K562 (cell line): Measurements from ENCODE around the gene PCSK6. TPM values are rescaled to one million over a fixed set of nuclear protein-coding genes. Genes with fewer than 3 reads are reported as not detected.
A peak's percentile ranks its signal among the peaks of the same experiment; 100 is the strongest.

Source experiments
- ATAC-seq: fragments of 200-7000 bp; cut with Tn5 transposase; 3 replicates; pipeline ENCODE4 v1.9.1; 2020; ENCODE audit warnings: moderate library complexity
- BruUV-seq: library from RNA; stranded (reverse); fragments of 400-500 nt; replicated peaks from 2 replicates; lab custom pipeline; 2021; lab: Mats Ljungman, UMichigan
- CTCF ChIA-PET: fragments of 300-600 bp; formaldehyde crosslinking; extraction: SDS; loops from one replicate; lab custom pipeline; 2021; ENCODE audit warnings: low intra/inter-chr PET ratio; lab: Yijun Ruan, JAX
- POLR2A ChIA-PET: fragments of 300-600, 350-650 bp; sonication (Branson Sonifier 250); formaldehyde crosslinking; extraction: SDS; loops from one replicate; lab custom pipeline; 2021; ENCODE audit warnings: antibody characterized with exemption, inconsistent platforms; lab: Yijun Ruan, JAX
- DNase-seq, 4 experiments: peaks; one replicate each; pipeline versions ENCODE4 v3.0.0 to v3.0.0-alpha.2; 2011 to 2018; ENCODE audit warnings: low spot score in 3 of 4, mixed read lengths in 3 of 4; ENCODE audit errors: extremely low read depth in 1 of 4
- FAIRE-seq: peaks from 2 replicates; lab custom pipeline; 2011; peaks lifted over from hg19 to GRCh38; lab: Jason Lieb, UNC
- H2AFZ ChIP-seq: 2 replicates; pipeline ENCODE4 v1.6.0; 2011; ENCODE audit warnings: low read depth, low read length, control low read depth, inconsistent platforms
- H3K27ac ChIP-seq: fragments of 200-600 bp; 3 replicates; pipeline ENCODE4 v1.8.0; 2011; ENCODE audit warnings: low read depth, mild to moderate bottlenecking, control low read depth, inconsistent platforms, low read length, moderate library complexity, mixed read lengths; ENCODE audit errors: extremely low read depth
- H3K27me3 ChIP-seq, 2 experiments: fragments of 300-600 bp in 1 of 2; 2 replicates in 1 of 2; 3 replicates in 1 of 2; pipeline versions ENCODE4 v1.6.0 to v1.8.0; 2011; ENCODE audit warnings: inconsistent platforms in 2 of 2, low read length in 2 of 2, mild to moderate bottlenecking in 1 of 2, mixed read lengths in 1 of 2, moderate library complexity in 1 of 2; ENCODE audit not compliant: control insufficient read depth in 2 of 2, insufficient read depth in 2 of 2
- H3K36me3 ChIP-seq: fragments of 300-600 bp; 3 replicates; pipeline ENCODE4 v1.8.0; 2011; ENCODE audit warnings: mild to moderate bottlenecking, low read length, inconsistent platforms; ENCODE audit not compliant: control insufficient read depth, insufficient read depth
- H3K4me1 ChIP-seq, 2 experiments: fragments of 200-600 bp in 1 of 2; replicated peaks in 1 of 2; 2 replicates in 1 of 2; 3 replicates in 1 of 2; pipeline versions ENCODE4 v1.5.1 to v1.8.0; 2011; ENCODE audit warnings: inconsistent platforms in 2 of 2, low read length in 2 of 2, mild to moderate bottlenecking in 1 of 2, mixed read lengths in 1 of 2, moderate library complexity in 1 of 2; ENCODE audit not compliant: control insufficient read depth in 2 of 2, insufficient read depth in 2 of 2
- H3K4me2 ChIP-seq: 2 replicates; pipeline ENCODE4 v1.6.1; 2011; ENCODE audit warnings: low read length, control low read depth, inconsistent platforms, mixed read lengths; ENCODE audit not compliant: insufficient read depth
- H3K4me3 ChIP-seq: fragments of 200-600 bp; sonication (generic), shearing (Covaris generic); 2 replicates; pipeline ENCODE4 v1.5.1; 2016; ENCODE audit warnings: control low read depth, inconsistent platforms
- H3K79me2 ChIP-seq: fragments of 200-600 bp; 3 replicates; pipeline ENCODE4 v1.8.0; 2011; ENCODE audit warnings: low read length, inconsistent platforms; ENCODE audit not compliant: control insufficient read depth, insufficient read depth
- H3K9ac ChIP-seq, 2 experiments: 2 replicates each; pipeline versions ENCODE4 v1.6.0 to v1.6.1; 2011; ENCODE audit warnings: low read depth in 2 of 2, low read length in 2 of 2, control low read depth in 1 of 2, inconsistent platforms in 1 of 2, mild to moderate bottlenecking in 1 of 2, mixed read lengths in 1 of 2; ENCODE audit not compliant: insufficient read depth in 1 of 2
- H3K9me1 ChIP-seq: one replicate; pipeline ENCODE4 v1.6.0; 2011; ENCODE audit warnings: inconsistent platforms, mild to moderate bottlenecking, low read length, moderate library complexity; ENCODE audit not compliant: control insufficient read depth, insufficient read depth
- H3K9me3 ChIP-seq: replicated peaks from 2 replicates; pipeline ENCODE4 v1.5.1; 2011; ENCODE audit warnings: low read depth, low read length, inconsistent platforms; ENCODE audit not compliant: control insufficient read depth, insufficient read depth
- H4K20me1 ChIP-seq: replicated peaks from 2 replicates; pipeline ENCODE4 v1.6.1; 2011; ENCODE audit warnings: low read length, inconsistent platforms, mixed read lengths; ENCODE audit not compliant: control insufficient read depth, insufficient read depth
- ADNP ChIP-seq: fragments of 200-800 bp; sonication (Bioruptor generic); IDR thresholded peaks from 2 replicates; pipeline ENCODE4 v1.6.1; 2016; ENCODE audit warnings: missing genetic modification characterization, missing compliant biosample characterization
- ATF7 ChIP-seq: fragments of 450-650 bp; IDR thresholded peaks from 2 replicates; pipeline ENCODE4 v1.7.1; 2014; ENCODE audit warnings: mild to moderate bottlenecking, moderate library complexity
- BHLHE40 ChIP-seq: IDR thresholded peaks from 2 replicates; pipeline ENCODE4 v1.6.1; 2011; ENCODE audit warnings: low read length, improper control_type of control experiment
- BRCA1 ChIP-seq, 2 experiments: fragments of 450-650 bp in 1 of 2; sonication (generic) in 1 of 2; formaldehyde crosslinking in 1 of 2; IDR thresholded peaks; 2 replicates each; pipeline versions ENCODE4 v1.5.0 to v1.6.1; 2017 to 2020; ENCODE audit warnings: mild to moderate bottlenecking in 1 of 2, missing genetic modification reagents in 1 of 2
- E2F4 ChIP-seq: sonication (generic); formaldehyde crosslinking; IDR thresholded peaks from 2 replicates; pipeline ENCODE4 v1.8.0; 2022; ENCODE audit warnings: mild to moderate bottlenecking, low read depth, missing genetic modification reagents
- ELF1 ChIP-seq: fragments of 200-800 bp; sonication (Bioruptor generic); IDR thresholded peaks from 2 replicates; pipeline ENCODE4 v1.6.1; 2016; ENCODE audit warnings: missing genetic modification characterization, missing compliant biosample characterization
- GABPB2 ChIP-seq: fragments of 250-450 bp; sonication (Bioruptor Pico); conservative IDR thresholded peaks from 2 replicates; pipeline ENCODE4 v1.5.1; 2021; ENCODE audit warnings: mild to moderate bottlenecking
- HDAC2 ChIP-seq: fragments of 450-650 bp; IDR thresholded peaks from 2 replicates; pipeline ENCODE4 v1.6.1; 2016; ENCODE audit warnings: mild to moderate bottlenecking
- HDAC8 ChIP-seq: fragments of 450-650 bp; IDR thresholded peaks from 2 replicates; pipeline ENCODE4 v1.6.1; 2016; ENCODE audit warnings: mild to moderate bottlenecking, missing genetic modification characterization, moderate library complexity, missing compliant biosample characterization
- HNRNPLL ChIP-seq: fragments of 200-400 bp; formaldehyde crosslinking; IDR thresholded peaks from 2 replicates; pipeline ENCODE4 v1.6.1; 2017; ENCODE audit warnings: low read length, low read depth, mild to moderate bottlenecking; ENCODE audit not compliant: poor library complexity, severe bottlenecking
- HSF4 ChIP-seq: fragments of 250-450 bp; sonication (Bioruptor Pico); IDR thresholded peaks from 2 replicates; pipeline ENCODE4 v2.1.2; 2022; ENCODE audit warnings: mild to moderate bottlenecking, moderate library complexity, borderline replicate concordance
- KAT2B ChIP-seq: IDR thresholded peaks from one replicate; pipeline ENCODE4 v1.6.1; 2012; ENCODE audit warnings: low read depth, mild to moderate bottlenecking, control low read depth, inconsistent platforms, low read length, moderate library complexity
- MIER1 ChIP-seq: fragments of 450-650 bp; IDR thresholded peaks from 2 replicates; pipeline ENCODE4 v1.6.1; 2016; ENCODE audit warnings: antibody characterized with exemption, mild to moderate bottlenecking, low read depth
- MXI1 ChIP-seq: IDR thresholded peaks from 2 replicates; pipeline ENCODE4 v1.6.1; 2011; ENCODE audit warnings: low read depth, mild to moderate bottlenecking, improper control_type of control experiment, low read length
- NCOA4 ChIP-seq: fragments of 450-650 bp; IDR thresholded peaks from 2 replicates; pipeline ENCODE4 v1.6.1; 2018; ENCODE audit warnings: mild to moderate bottlenecking; ENCODE audit not compliant: partially characterized antibody
- NR4A1 ChIP-seq, 2 experiments: fragments of 250-450 bp in 1 of 2; fragments of 450-650 bp in 1 of 2; sonication (Bioruptor Pico) in 1 of 2; IDR thresholded peaks; 2 replicates each; pipeline versions ENCODE4 v1.4.0 to v1.6.1; 2016 to 2020; ENCODE audit warnings: mild to moderate bottlenecking in 2 of 2, missing compliant biosample characterization in 1 of 2, missing genetic modification characterization in 1 of 2, moderate library complexity in 1 of 2
- POLR2A ChIP-seq: fragments of 450-650 bp; conservative IDR thresholded peaks from 2 replicates; pipeline ENCODE4 v1.6.1; 2016
- POLR2B ChIP-seq: fragments of 450-650 bp; IDR thresholded peaks from 2 replicates; pipeline ENCODE4 v1.6.1; 2018; ENCODE audit warnings: low read depth; ENCODE audit not compliant: partially characterized antibody
- RBM25 ChIP-seq: fragments of 200-400 bp; formaldehyde crosslinking; IDR thresholded peaks from 2 replicates; pipeline ENCODE4 v1.6.1; 2018; ENCODE audit warnings: low read length, low read depth, moderate library complexity; ENCODE audit not compliant: severe bottlenecking
- SMARCA5 ChIP-seq: fragments of 450-650 bp; IDR thresholded peaks from 2 replicates; pipeline ENCODE4 v1.6.1; 2016
- TAF1 ChIP-seq: IDR thresholded peaks from 2 replicates; pipeline ENCODE4 v1.6.1; 2011; ENCODE audit warnings: mild to moderate bottlenecking, low read length, moderate library complexity; ENCODE audit not compliant: insufficient read depth, control insufficient read depth, severe bottlenecking; ENCODE audit errors: extremely low read depth
- THRA ChIP-seq: fragments of 450-650 bp; IDR thresholded peaks from 2 replicates; pipeline ENCODE4 v1.6.1; 2017; ENCODE audit warnings: mild to moderate bottlenecking, moderate library complexity
- ZNF174 ChIP-seq: fragments of 250-450 bp; sonication (Bioruptor Pico); IDR thresholded peaks from 2 replicates; pipeline ENCODE4 v1.4.0; 2020; ENCODE audit warnings: mild to moderate bottlenecking
- ZNF766 ChIP-seq: fragments of 200-800 bp; sonication (Bioruptor generic); conservative IDR thresholded peaks from 2 replicates; pipeline ENCODE4 v1.6.1; 2016; ENCODE audit warnings: missing genetic modification characterization, missing compliant biosample characterization
- WGBS: fragments of 100-300 bp; shearing (Covaris generic); methylation state at CpG from one replicate; pipeline ENCODE4 v1.1.6; 2016; ENCODE audit warnings: low coverage, mixed read lengths; ENCODE audit not compliant: insufficient coverage; ENCODE audit errors: missing lambda C conversion rate; 5-methylcytosine and 5-hydroxymethylcytosine counted together
- in situ Hi-C: fragments of 300-500 bp; cut with MboI; formaldehyde crosslinking; loops from 4 replicates; pipeline ENCODE4 v1.15.0; 2018; ENCODE audit warnings: inconsistent platforms, mixed read lengths
- intact Hi-C: fragments of 100-400 bp; cut with micrococcal nuclease; formaldehyde crosslinking; loops from 2 replicates; pipeline ENCODE4 v1.14.2; 2022
- polyA plus RNA-seq, 8 experiments: library from polyadenylated mRNA; depleted of rRNA in 4 of 8; stranded (reverse) in 5 of 8; unstranded in 3 of 8; fragments of >200 nt; fragmentation: Nextera tagmentation in 2 of 8; fragmentation: Illumina TruSeq in 1 of 8; extraction: Ambion mirVana in 2 of 8; extraction: Trizol in 1 of 8; gene quantifications; 2 replicates each; pipeline versions ENCODE4 v1.2.1 to v1.2.3, GENCODE V29; 2011 to 2014; ENCODE audit warnings: inconsistent platforms in 1 of 8, missing spikeins in 1 of 8
- total RNA-seq, 7 experiments: library from RNA; depleted of rRNA in 6 of 7; stranded (reverse); fragments of >200 nt in 6 of 7; fragmentation: Illumina TruSeq in 2 of 7; extraction: Trizol in 2 of 7; gene quantifications; 2 replicates each; pipeline versions ENCODE4 v1.2.1 to v1.2.3, GENCODE V29; 2011 to 2021; ENCODE audit warnings: low replicate concordance in 1 of 7

Gene PCSK6
- total and polyA plus RNA-seq, 9 of the 15 experiments (the other 6 are each of a cell fraction or from before 2014, with no cell fraction given), result 2.2 to 32.6 (median 14.5) TPM

- peaks cover 11% of the 10 kb centered on the region; the same call in 2 of the 3 replicates for H3K36me3 ChIP-seq
- no peak for TF ChIP-seq BRCA1 (IDR thresholded peaks at IDR 0.05)
- no peak for TF ChIP-seq BRCA1 (CRISPR knock-in tag; IDR thresholded peaks at IDR 0.05)
- peak; percentile 65 for TF ChIP-seq ADNP (tag)
- TF ChIP-seq ATF7, result no peak
- TF ChIP-seq MIER1, result no peak
- TF ChIP-seq GABPB2 (CRISPR knock-in tag), result no peak
- TF ChIP-seq SMARCA5, result peak; percentile 85
- TF ChIP-seq ZNF766 (CRISPR knock-in tag), result no peak
- no peak for TF ChIP-seq HSF4
- TF ChIP-seq NR4A1 (CRISPR knock-in tag; IDR thresholded peaks at IDR 0.05), result no peak
- no peak for TF ChIP-seq NR4A1 (tag; IDR thresholded peaks at IDR 0.05)
- TF ChIP-seq TAF1, result no peak
- TF ChIP-seq HDAC2, result peak; percentile 71; the same call in 1 of the 2 replicates
- no peak for TF ChIP-seq HNRNPLL
- no peak for TF ChIP-seq NCOA4
- TF ChIP-seq RBM25, result peak; percentile 96
- no peak for TF ChIP-seq BHLHE40
- TF ChIP-seq ELF1, result no peak
- no peak for TF ChIP-seq HDAC8 (tag)
- no peak for TF ChIP-seq MXI1
- no peak for TF ChIP-seq THRA
- TF ChIP-seq POLR2B, result no peak
- TF ChIP-seq POLR2A, result no peak
- no peak for TF ChIP-seq E2F4 (CRISPR knock-in tag)
- no peak for TF ChIP-seq KAT2B
- no peak for TF ChIP-seq ZNF174 (CRISPR knock-in tag)
Observed at GRCh38 chr15:101447168-101447533, 42.4 kb downstream of the PCSK6 start.

More at GRCh38 chr15:101447168-101447533, 42.4 kb downstream of the PCSK6 start:
- H3K79me2 ChIP-seq, result peaks cover 13% of the 10 kb centered on the region; the same call in 2 of the 3 replicates
- in situ Hi-C loops, result no loop called here
- H3K9ac ChIP-seq, result peak overlapping the region in 1 of 2 experiments; percentile 27; a peak in 1 of 4 replicates
- H3K4me1 ChIP-seq, result peaks cover 40 to 42% of the 10 kb centered on the region in 2 experiments
- H2AFZ ChIP-seq, result no peak overlapping the region
- BruUV-seq, result no TSS peak
- ATAC-seq (no peak), DNase-seq (no peak), FAIRE-seq (no peak)
- POLR2A ChIA-PET, result no interaction called here
- no peaks in the 10 kb centered on the region for H4K20me1 ChIP-seq
- 0 out of 2 replicates have a peak overlapping the region, but pooled peaks have one; percentile 51 for H3K4me2 ChIP-seq
- no peak overlapping the region for H3K4me3 ChIP-seq
- WGBS, result 60% methylated on average over 2 of the region's 2 CpGs
- H3K9me1 ChIP-seq, result no peaks in the 10 kb centered on the region
- CTCF ChIA-PET, result no interaction called here
- H3K27ac ChIP-seq, result peak overlapping the region; percentile 78; the same call in 1 of the 3 replicates
- H3K27me3 ChIP-seq, result no peaks in the 10 kb centered on the region
- intact Hi-C loops, result loop anchor here (5.0 kb wide), 1 partner anchor 40 kb away; the partner anchor contains the start of gene PCSK6
- H3K9me3 ChIP-seq, result no peaks in the 10 kb centered on the region
